Muscle layer of duodenum (tissue), 2 donors: ENCODE results near the gene MEIS2.

Experiments used
- H3K27ac ChIP-seq: one replicate; pipeline ENCODE4 v1.7.0; 2013; ENCODE audit warnings: mild to moderate bottlenecking, low read length
- H3K27me3 ChIP-seq: one replicate; pipeline ENCODE4 v1.7.0; 2013; ENCODE audit warnings: low read depth, mild to moderate bottlenecking, control low read depth, low read length
- H3K36me3 ChIP-seq, 2 donors: one replicate each; pipeline ENCODE4 v1.7.0; 2013; ENCODE audit warnings: low read length in 2 of 2, control low read depth in 1 of 2, mild to moderate bottlenecking in 1 of 2; ENCODE audit not compliant: insufficient read depth in 2 of 2, control insufficient read depth in 1 of 2
- H3K4me1 ChIP-seq, 2 donors: one replicate each; pipeline ENCODE4 v1.7.0; 2013; ENCODE audit warnings: low read length in 2 of 2, mild to moderate bottlenecking in 2 of 2, control low read depth in 1 of 2, moderate library complexity in 1 of 2; ENCODE audit not compliant: insufficient read depth in 2 of 2, control insufficient read depth in 1 of 2
- H3K4me3 ChIP-seq, 2 donors: one replicate each; pipeline ENCODE4 v1.7.0; 2013; ENCODE audit warnings: low read length in 2 of 2, low read depth in 1 of 2, mild to moderate bottlenecking in 1 of 2
- H3K9me3 ChIP-seq, 2 donors: one replicate each; pipeline ENCODE4 v1.7.0; 2013; ENCODE audit warnings: low read length in 2 of 2, control low read depth in 1 of 2, mild to moderate bottlenecking in 1 of 2; ENCODE audit not compliant: control insufficient read depth in 1 of 2
- donor health status: healthy.

MEIS2 gene

GRCh38 chr15:37134244-37134643, 33.9 kb upstream of the MEIS2 start:
- Histone ChIP-seq H3K36me3 (no peaks in the 10 kb centered on the region), H3K27ac (peak overlapping the region; percentile 47), H3K9me3 (no peaks in the 10 kb centered on the region), H3K4me1 (no peaks in the 10 kb centered on the region), H3K27me3 (no peaks in the 10 kb centered on the region), H3K4me3 (no peak overlapping the region)

- H3K36me3 ChIP-seq, result no peaks in the 10 kb centered on the region
- H3K27ac ChIP-seq, result peak overlapping the region; percentile 47
- H3K4me1 ChIP-seq, result no peaks in the 10 kb centered on the region
- H3K27me3 ChIP-seq, result no peaks in the 10 kb centered on the region
- H3K4me3 ChIP-seq, result peak overlapping the region in 1 of 2 donors; percentile 2
- no peaks in the 10 kb centered on the region for H3K9me3 ChIP-seq
Measured at GRCh38 chr15:37133602-37134001, 33.3 kb upstream of the MEIS2 start.

- Histone ChIP-seq H3K9me3 (no peaks in the 10 kb centered on the region), H3K4me3 (peak overlapping the region in 1 of 2 donors; percentile 14), H3K4me1 (no peaks in the 10 kb centered on the region), H3K27me3 (no peaks in the 10 kb centered on the region), H3K27ac (no peak overlapping the region), H3K36me3 (no peaks in the 10 kb centered on the region)
Measured at GRCh38 chr15:37132826-37133417, 32.6 kb upstream of the MEIS2 start.

DNA sequence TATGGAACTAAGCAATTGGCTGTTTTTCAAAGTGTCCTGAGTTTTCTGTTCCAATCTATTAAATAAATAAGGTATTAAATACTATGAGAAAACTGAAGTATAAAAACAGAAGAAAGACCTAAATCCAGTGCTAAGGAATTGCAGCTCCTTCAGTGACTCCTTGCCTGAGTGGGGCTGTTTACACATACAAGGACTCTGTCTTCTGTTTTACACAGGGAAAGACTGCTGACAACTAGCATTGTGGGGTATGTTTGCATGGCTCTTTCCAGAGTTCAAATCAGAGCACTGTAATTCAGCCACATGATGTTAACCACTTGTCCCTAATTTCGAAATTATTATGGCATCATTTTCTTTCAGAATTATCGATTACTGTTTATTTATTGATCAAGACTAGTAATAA, 31.3 kb upstream of the MEIS2 start:
- no peaks in the 10 kb centered on the region for H3K9me3 ChIP-seq
- H3K4me1 ChIP-seq, result no peaks in the 10 kb centered on the region
- H3K36me3 ChIP-seq, result no peaks in the 10 kb centered on the region
- H3K4me3 ChIP-seq, result no peak overlapping the region
- H3K27ac ChIP-seq, result peak overlapping the region; percentile 1
- H3K27me3 ChIP-seq, result no peaks in the 10 kb centered on the region

DNA sequence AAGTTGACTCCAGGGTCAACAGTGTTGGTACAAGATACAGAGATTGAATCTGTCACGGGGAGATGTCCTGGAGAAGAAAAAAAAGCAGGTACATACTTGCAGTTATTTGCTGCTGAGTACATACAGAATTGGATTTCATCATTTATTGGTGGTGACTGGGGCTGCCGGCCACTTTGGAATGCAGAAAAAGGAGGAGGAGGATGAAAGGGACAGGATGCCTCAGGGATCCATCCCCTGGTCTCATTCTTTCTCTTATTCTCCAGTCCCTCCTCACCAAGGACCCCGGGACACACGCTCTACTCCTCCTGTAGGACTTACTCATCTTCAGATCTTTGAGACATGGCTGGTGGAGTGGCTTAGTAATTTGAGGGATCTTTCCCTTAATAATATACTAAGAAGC, 30.0 kb upstream of the MEIS2 start:
- Histone ChIP-seq H3K27me3 (no peaks in the 10 kb centered on the region), H3K36me3 (no peaks in the 10 kb centered on the region), H3K4me3 (no peak overlapping the region), H3K4me1 (peaks cover 0 to 8% of the 10 kb centered on the region in 2 donors), H3K9me3 (no peaks in the 10 kb centered on the region), H3K27ac (no peak overlapping the region)

DNA sequence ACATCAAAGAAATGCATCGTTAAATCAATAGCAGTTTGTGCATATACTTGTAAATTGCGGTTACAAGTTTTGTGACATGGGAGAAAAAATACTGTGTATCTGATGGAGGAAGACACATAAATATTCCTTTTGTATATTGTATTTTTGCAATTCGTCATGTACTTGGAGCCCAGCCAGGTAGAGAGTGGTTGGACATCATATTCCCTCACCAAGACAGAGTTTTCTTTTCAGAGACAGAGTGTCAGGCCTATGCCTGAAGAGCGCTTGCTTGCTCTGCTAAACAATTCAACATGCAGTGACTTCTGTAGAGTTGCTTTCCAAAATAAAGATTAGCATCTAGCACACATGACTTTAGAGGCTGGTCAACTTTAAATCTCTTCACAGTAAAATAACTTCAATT, 24.8 kb upstream of the MEIS2 start:
- no peaks in the 10 kb centered on the region for H3K9me3 ChIP-seq
- H3K4me1 ChIP-seq, result peaks cover 0 to 29% of the 10 kb centered on the region in 2 donors
- H3K4me3 ChIP-seq, result no peak overlapping the region
- no peaks in the 10 kb centered on the region for H3K27me3 ChIP-seq
- H3K36me3 ChIP-seq, result no peaks in the 10 kb centered on the region
- no peak overlapping the region for H3K27ac ChIP-seq

- peaks cover 0 to 29% of the 10 kb centered on the region in 2 donors for H3K4me1 ChIP-seq
- H3K9me3 ChIP-seq, result no peaks in the 10 kb centered on the region
- H3K27ac ChIP-seq, result no peak overlapping the region
- no peaks in the 10 kb centered on the region for H3K36me3 ChIP-seq
- H3K4me3 ChIP-seq, result no peak overlapping the region
- H3K27me3 ChIP-seq, result no peaks in the 10 kb centered on the region
Measured at GRCh38 chr15:37124331-37124730, 24.0 kb upstream of the MEIS2 start.

GRCh38 chr15:37122703-37123102, 22.4 kb upstream of the MEIS2 start:
- Histone ChIP-seq H3K36me3 (no peaks in the 10 kb centered on the region), H3K27ac (no peak overlapping the region), H3K9me3 (no peaks in the 10 kb centered on the region), H3K4me1 (peaks cover 0 to 29% of the 10 kb centered on the region in 2 donors), H3K4me3 (no peak overlapping the region), H3K27me3 (no peaks in the 10 kb centered on the region)

DNA sequence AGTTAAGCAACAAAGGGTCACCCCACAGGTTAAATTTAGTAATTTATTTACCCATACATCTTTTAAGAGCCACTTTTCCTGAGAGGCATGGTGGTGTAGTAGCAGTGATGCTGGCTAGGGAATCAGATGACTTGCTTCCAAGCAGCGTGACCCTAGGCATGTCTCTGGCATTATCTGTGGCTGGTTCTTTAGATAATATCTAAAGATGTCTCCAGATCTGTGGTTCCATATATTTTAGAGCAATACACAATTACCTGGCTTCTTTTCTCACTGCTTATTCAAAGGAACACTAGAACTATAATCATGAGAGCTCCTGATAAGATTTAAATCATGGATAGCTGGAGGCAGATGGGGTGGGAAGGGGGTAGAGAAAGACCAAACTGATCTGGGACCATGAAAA, 21.1 kb upstream of the MEIS2 start:
- Histone ChIP-seq H3K36me3 (no peaks in the 10 kb centered on the region), H3K4me3 (no peak overlapping the region), H3K9me3 (no peaks in the 10 kb centered on the region), H3K27ac (no peak overlapping the region), H3K4me1 (peaks cover 0 to 29% of the 10 kb centered on the region in 2 donors), H3K27me3 (no peaks in the 10 kb centered on the region)

DNA sequence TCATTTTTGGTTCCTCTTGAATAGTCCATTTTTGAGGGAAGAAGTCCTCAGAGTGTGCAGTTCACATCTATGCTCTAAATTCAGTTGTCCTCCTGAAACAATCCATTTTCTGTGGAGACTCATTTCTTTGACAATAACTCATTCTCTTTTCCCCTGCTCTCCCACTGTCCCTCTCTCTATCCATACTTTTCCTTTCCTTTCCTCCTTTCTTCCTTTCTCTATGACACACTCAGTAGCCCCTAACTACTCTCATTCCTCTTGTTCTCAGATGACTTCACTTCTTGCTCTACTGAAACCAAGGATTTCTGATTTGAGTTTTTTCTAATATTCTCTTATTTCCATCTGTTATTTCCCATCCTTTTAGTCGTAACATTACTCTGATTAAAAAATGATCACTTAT, 16.7 kb upstream of the MEIS2 start:
- H3K9me3 ChIP-seq, result no peaks in the 10 kb centered on the region

DNA sequence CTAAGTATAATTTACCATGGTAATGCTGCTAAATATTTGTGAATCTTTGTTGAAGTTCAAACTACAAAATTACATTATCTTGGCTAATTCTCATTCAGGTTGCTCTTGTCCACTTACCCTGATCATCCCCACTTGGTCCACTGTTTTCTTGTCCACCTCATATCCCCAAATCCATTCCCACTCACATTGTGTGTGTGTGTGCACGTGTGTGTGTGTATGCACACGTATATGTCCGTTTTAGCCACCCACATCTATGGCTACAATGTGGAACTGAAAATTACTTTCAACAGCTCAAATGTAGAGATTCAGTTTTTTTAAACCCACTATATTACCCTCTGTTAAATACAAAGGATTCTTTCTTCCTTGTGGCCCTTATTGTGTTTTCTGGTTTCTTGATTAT, 15.2 kb upstream of the MEIS2 start:
- no peak overlapping the region for H3K27ac ChIP-seq
- no peaks in the 10 kb centered on the region for H3K9me3 ChIP-seq

More for the DNA sequence above, 16.7 kb upstream of the MEIS2 start:
- peaks cover 0 to 2% of the 10 kb centered on the region in 2 donors for H3K4me1 ChIP-seq
- H3K27ac ChIP-seq, result no peak overlapping the region
- no peaks in the 10 kb centered on the region for H3K27me3 ChIP-seq
- H3K36me3 ChIP-seq, result no peaks in the 10 kb centered on the region
- no peak overlapping the region for H3K4me3 ChIP-seq

GRCh38 chr15:37112971-37113670, 12.8 kb upstream of the MEIS2 start:
- H3K36me3 ChIP-seq, result no peaks in the 10 kb centered on the region
- no peak overlapping the region for H3K4me3 ChIP-seq
- peaks cover 12% of the 10 kb centered on the region for H3K27me3 ChIP-seq
- H3K4me1 ChIP-seq, result peaks cover 0 to 10% of the 10 kb centered on the region in 2 donors
- H3K9me3 ChIP-seq, result no peaks in the 10 kb centered on the region
- H3K27ac ChIP-seq, result peak overlapping the region; percentile 93

More for the DNA sequence above, 15.2 kb upstream of the MEIS2 start:
- no peaks in the 10 kb centered on the region for H3K36me3 ChIP-seq
- peaks cover 2% of the 10 kb centered on the region for H3K27me3 ChIP-seq
- peaks cover 0 to 8% of the 10 kb centered on the region in 2 donors for H3K4me1 ChIP-seq
- no peak overlapping the region for H3K4me3 ChIP-seq
